Ramos (cell line): Measurements from ENCODE around the gene FGD3.

ENCODE experiments used
- in situ Hi-C: fragments of 300-500 bp; cut with MboI; formaldehyde crosslinking; loops from one replicate; pipeline ENCODE4 v1.14.3; 2022; ENCODE audit warnings: low sequenced_read_pairs; ENCODE audit not compliant: unreplicated experiment

The FGD3 gene

GRCh38 chr9:93048566-93049448, 101.5 kb downstream of the FGD3 start:
- in situ Hi-C loops = no loop called here

- in situ Hi-C loops = no loop called here
These were observed 102.2 kb downstream of the FGD3 start for GRCh38 chr9:93049491-93049890.

- in situ Hi-C loops = no loop called here
These were observed 102.9 kb downstream of the FGD3 start for GRCh38 chr9:93050231-93050630.

GRCh38 chr9:93051680-93052089, 104.4 kb downstream of the FGD3 start:
- in situ Hi-C loops = no loop called here

GRCh38 chr9:93052791-93053540, 105.6 kb downstream of the FGD3 start:
- in situ Hi-C loops = no loop called here

GRCh38 chr9:93053781-93054331, 106.5 kb downstream of the FGD3 start:
- in situ Hi-C loops = no loop called here

GRCh38 chr9:93054758-93055704, 107.7 kb downstream of the FGD3 start:
- in situ Hi-C loops = no loop called here

GRCh38 chr9:93057042-93057702, 109.8 kb downstream of the FGD3 start:
- in situ Hi-C loops = no loop called here

- in situ Hi-C loops = no loop called here
These were observed 110.5 kb downstream of the FGD3 start for GRCh38 chr9:93057703-93058354.

GRCh38 chr9:93058355-93059010, 111.2 kb downstream of the FGD3 start, which contains the start of gene SUSD3:
Gene SUSD3, plus strand, starts transcription at chr9:93058701. Its CDS starts 42 bp downstream, at chr9:93058743.
- in situ Hi-C loops = no loop called here

- in situ Hi-C loops = no loop called here
These were observed 111.8 kb downstream of the FGD3 start for GRCh38 chr9:93059011-93059714.

GRCh38 chr9:93059715-93060578, 112.6 kb downstream of the FGD3 start:
- in situ Hi-C loops = loop anchor here (10.0 kb wide), 1 partner anchor 335 kb away; no protein-coding TSS in a partner anchor

GRCh38 chr9:93060746-93061259, 113.5 kb downstream of the FGD3 start:
- in situ Hi-C loops = loop anchor here (10.0 kb wide), 1 partner anchor 336 kb away; no protein-coding TSS in a partner anchor

- in situ Hi-C loops = loop anchor here (10.0 kb wide), 1 partner anchor 337 kb away; no protein-coding TSS in a partner anchor
These were observed 114.0 kb downstream of the FGD3 start for GRCh38 chr9:93061260-93061751.

GRCh38 chr9:93061791-93062763, 114.8 kb downstream of the FGD3 start:
- in situ Hi-C loops = loop anchor here (10.0 kb wide), 1 partner anchor 337 kb away; no protein-coding TSS in a partner anchor
